Activated CD4-positive, alpha-beta T cell treated with anti-CD3 and anti-CD28 coated beads for 1 hour (primary cell): ENCODE measurements around the gene CAPNS1.
"Not testable (repeated sequence)": the region's sequence is repeated elsewhere in the genome, so short reads cannot be mapped to it uniquely, and the experiment has no call there.

Experiments used
- DNase-seq: peaks from one replicate; pipeline ENCODE4 v3.0.0-alpha.2; 2020

The CAPNS1 gene

DNA sequence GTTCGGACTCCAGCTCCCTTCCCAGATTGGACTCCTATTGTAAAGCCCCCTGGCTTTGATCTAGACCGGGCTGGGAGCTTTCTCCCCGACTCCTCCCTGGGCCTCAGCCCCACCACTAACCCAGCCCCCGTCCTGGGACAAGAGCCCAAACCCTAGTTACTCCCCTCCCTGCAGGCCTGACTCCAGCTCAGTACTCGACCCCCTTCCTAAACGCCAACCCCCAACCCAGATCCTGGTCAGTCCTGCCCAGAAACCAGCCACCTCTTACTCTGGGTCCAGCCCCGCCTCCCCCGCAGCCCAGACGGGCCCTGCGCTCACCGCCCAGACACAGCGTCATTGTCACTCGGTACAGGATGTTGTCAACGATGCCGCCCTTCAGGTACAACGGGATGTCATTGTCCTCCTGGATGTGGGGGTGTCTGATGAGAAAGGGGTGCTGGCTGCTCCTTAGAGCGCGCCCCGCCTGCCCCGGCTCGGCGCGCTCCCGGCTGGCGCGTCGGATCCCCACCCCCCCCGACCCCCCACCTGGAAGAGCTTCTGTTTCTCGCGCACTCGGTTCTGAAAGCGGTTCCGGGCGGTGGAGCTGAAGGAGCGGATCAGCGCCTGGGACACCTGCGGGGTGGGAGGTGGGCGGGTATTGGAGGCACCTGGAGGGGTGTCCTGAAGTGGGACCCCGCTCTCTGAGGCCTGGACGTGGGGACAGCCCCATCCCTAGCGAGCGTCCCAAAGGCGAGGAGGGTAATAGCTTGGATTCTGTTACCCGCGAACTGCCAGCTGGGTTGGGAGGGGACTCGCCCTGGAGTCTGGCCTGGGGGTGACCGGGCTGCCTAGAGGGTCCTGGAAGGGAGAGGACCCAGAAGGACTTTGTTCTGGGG lies 11.5 kb downstream of the CAPNS1 start:
- DNase-seq: no peak

DNA sequence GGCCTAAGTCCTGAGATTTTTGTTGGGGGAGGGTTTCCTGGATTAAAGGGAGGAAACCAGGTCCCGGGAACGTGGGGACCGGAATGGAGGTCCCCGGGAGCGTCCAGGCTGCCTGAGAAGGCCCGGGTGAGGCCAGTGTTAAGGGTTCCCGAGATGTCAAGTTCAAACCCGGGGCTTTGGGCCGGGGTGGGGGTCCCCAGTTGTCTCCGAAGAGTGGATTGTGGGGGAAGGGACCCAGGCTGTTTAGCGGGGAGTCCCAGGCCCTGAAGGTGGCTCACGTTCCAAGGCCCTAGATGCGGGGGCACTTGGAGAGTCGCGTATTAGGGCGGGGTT lies 12.1 kb downstream of the CAPNS1 start:
- DNase-seq: no peak

DNA sequence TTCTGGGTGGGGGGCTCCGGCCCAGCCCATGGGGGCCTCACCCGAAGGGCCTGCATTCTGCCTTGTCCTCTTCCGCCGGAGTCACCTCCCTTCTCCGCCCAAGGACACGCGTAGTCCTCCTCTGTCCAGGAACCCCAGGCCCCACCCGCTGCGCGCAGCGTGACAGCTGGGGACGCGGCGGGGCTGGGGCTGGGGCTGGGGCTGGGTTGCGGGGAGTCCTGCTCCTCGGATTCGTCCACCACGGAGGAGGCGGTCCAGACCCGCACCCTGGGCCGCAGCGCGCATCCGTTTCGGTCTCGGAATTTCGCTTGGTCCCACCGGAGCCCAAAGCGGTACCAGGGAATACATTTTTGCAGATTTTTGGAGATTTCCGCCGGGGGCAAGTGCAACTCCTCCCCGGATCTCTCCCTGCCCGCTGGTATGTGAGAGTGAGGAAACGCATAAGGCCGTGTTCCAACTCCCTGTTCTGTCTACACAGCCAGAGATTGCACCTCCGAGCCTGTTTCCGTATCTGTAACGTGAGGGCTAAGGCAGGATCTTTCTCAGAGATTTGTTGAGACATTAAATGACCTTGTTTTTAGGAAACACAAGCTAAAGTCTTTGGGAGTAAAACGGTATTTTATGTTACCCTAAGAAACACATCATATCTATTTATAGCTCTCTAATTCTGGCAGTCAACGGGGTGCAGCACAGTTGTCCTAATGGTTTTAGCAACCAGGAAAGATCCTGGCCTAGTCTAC lies 12.7 kb downstream of the CAPNS1 start, which contains the start of gene COX7A1:
COX7A1 (minus strand) TSS at position 96 of the 740 bp plus-strand sequence; CDS start at position 56, 40 bp downstream.
- no peak for DNase-seq

DNA sequence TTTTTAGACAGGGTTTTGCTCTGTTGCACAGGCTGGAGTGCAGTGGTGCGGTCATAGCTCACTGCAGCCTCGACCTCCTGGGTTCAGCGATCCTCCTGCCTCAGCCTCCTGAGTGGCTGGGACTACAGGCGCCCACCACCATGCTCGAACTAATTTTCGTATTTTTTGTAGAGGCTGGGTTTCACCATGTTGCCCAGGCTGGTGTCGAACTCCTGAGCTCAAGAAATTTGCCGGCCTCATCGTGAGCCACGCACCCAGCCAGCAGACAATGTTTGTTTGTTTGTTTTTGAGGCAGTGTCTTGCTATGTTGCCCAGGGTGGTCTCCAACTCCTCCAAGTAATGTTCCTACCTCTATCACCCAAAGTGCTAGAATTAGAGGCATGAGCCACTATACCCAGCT lies 13.3 kb downstream of the CAPNS1 start:
- DNase-seq: no peak

DNA sequence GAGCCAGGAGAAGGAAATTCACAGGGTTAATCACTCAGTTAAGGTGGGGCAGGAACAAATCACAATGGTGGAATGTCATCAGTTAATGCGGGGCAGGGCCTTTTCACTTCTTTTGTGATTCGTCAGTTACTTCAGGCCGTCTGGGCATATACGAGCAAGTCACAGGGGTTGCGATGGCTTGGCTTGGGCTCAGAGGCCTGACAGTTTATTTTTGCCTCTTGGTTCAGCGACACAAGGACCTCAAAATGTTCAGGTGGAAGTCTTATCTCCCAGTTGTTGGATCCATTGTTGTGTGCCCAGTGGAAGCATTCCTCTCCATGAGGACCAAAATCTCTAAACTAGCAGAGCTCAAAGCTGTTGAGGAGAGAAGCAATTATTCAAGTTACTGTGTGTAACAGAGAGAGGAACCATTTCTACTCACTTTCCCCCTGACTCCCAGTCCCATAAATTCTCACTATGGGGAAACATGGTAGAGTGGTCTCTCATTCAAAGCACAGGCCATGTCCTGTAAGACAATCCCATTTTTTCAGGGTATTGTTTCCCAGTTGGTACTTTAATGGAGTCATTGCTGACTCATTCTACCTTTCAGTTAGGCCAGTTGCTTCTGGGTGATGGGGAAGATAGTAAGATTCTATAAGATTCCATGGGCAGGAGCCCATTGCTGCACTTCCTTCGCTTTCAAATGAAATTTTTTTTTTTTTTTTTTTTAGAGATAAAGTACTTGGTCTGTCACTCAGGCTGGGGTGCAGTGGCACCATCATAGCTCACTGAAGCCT lies 21.1 kb downstream of the CAPNS1 start:
- DNase-seq: no peak

DNA sequence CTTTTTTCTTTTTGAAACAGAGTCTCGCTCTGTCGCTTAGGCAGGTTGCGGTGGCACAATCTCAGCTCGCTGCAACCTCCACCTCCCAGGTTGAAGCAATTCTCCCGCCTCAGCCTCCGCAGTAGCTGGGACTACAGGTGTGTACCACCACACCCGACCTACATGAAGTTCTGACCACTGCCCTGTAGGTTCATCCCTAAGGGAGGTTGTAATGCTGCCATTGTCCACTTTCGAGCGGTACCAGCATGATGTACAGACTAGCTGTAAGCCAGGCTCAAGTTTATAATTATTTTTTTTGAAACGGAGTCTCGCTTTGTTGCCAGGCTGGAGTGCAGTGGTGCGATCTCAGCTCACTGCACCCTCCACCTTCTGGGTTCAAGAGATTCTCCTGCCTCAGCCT lies 23.9 kb downstream of the CAPNS1 start:
- no peak for DNase-seq

DNA sequence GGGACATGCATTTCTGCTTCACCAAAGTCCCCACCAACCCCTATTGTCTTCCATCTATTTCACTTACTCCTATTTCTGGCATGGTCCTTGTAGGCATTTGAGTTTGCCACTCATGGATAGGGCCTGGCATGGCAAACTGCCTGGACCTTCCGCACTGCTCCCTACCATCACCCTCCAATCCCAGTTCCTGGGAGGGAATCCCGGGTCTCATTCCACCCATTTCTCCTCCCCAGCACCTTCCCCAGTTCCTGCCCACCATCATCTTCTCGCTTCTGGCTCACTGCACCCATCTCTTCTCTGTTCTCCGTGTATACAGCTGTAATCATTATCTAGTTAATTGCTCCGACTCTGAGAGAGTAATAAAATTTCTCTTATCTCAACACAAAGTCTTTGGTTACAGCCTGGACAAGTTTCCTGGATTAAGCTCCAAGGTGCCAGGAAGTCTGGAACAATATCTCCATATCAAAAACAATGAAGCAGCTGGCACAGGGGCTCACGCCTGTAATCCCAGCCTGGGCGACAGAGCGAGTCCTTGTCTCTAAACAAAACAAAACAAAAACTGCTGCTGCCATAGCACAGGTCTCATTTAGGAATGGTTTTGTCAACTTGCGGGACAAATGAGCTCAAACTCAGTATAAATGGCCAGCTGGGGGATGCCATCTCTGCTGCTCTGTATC lies 29.4 kb downstream of the CAPNS1 start:
- DNase-seq: no peak

DNA sequence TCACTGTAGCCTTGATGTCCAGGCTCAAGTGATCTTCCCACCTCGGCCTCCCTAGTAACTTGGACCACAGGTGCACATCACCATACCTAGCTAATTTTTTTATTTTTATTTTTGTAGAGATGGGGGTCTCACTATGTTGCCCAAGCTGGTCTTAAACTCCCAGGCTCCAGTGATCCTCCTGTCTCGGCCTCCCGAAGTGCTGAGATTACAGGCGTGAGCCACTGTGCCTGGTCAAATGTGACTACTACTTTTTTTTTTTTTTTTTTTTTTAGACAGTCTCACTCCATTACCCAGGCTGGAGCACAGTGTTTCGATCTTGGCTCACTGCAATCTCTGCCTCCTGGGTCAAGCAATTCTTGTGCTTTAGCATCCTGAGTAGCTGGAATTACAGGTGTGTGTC lies 33.0 kb downstream of the CAPNS1 start:
- no peak for DNase-seq

DNA sequence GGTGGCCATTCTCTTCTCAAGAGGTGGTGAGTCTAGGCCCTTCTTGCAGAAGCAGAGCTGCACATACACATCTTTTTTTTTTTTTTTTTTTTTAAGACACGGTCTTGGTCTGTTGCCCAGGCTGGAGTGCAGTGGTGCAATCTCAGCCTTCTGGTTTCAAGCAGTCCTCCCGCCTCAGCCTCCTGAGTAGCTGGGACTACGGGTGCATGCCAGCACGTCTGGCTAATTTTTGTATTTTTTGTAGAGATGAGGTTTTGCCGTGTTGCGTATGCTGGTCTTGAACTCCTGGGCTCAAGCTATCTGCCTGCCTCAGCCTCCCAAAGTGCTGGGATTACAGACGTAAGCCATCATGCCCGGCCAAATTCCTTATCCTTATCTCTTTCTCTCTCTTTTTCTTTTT lies 34.0 kb downstream of the CAPNS1 start:
- not testable (repeated sequence) for DNase-seq

DNA sequence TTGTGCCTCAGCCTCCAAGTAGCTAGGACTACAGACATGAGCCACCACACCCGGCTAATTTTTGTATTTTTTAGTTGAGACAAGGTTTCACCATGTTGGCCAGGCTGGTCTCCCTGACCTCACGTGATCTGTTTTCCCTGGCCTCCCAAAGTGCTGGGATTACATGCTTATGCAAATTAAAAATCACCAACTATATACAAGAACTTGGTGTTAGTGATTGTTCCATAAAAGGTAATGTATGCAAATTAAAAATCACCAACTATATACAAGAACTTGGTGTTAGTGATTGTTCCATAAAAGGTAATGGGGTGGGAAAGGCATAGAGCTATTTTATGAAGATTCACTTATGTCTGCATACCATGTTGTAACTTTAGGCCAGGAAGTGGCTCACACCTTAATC lies 39.2 kb downstream of the CAPNS1 start:
- not testable (repeated sequence) for DNase-seq

DNA sequence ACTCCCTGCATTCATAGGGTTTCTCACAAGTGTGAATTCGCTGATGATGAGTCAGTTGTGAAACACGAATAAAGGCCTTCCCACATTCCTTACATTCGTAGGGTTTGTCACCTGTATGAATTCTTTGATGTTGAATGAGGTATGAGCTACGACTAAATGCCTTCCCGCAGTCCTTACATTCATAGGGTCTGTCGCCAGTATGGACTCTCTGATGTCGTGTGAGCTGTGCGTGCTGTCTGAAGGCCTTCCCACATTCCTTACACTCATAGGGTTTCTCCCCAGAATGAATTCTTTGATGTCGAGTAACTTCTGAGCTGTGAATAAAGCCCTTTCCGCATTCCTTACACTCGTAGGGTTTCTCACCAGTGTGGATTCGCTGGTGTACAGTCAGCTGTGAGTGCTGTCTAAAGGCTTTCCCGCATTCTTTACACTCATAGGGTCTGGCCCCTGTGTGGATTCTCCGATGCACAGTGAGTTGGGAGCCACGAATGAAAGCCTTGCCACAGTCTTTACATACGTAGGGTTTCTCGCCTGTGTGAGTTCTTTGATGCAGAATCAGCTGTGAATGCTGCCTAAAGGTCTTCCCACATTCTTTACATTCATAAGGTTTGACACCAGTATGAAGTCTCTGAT lies 42.9 kb downstream of the CAPNS1 start:
- no peak for DNase-seq

DNA sequence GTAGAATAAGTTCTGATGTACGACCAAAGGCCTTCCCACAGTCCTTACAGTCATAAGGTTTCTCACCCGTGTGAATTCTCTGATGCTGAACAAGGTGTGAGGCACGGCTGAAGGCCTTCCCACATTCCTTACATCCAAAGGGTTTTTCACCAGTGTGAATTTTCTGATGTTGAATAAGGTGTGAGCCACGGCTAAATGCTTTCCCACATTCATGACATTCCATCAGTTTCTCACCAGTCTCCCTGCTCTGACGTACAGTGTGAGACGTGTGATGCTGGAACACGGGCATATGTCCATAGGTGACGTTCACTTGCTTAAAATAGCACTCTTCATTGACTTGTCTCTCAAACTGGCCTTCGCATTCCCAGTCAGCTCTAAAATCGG lies 43.4 kb downstream of the CAPNS1 start:
- DNase-seq: no peak

DNA sequence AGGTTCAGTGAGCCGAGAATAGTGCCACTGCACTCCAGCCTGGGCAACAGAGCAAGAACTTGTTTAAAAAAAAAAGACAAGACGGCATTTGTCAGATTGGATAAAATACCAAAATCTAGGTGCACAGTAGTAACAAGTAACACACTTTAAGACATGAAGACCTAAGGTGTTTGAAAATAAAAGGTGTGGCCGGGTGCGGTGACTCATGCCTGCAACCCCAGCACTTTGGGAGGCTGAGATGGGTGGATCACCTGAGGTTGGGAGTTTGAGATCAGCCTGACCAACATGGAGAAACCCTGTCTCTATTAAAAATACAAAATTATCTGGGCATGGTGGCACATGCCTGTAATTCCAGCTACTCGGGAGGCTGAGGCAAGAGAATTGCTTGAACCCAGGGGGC lies 46.9 kb downstream of the CAPNS1 start:
- not testable (repeated sequence) for DNase-seq

DNA sequence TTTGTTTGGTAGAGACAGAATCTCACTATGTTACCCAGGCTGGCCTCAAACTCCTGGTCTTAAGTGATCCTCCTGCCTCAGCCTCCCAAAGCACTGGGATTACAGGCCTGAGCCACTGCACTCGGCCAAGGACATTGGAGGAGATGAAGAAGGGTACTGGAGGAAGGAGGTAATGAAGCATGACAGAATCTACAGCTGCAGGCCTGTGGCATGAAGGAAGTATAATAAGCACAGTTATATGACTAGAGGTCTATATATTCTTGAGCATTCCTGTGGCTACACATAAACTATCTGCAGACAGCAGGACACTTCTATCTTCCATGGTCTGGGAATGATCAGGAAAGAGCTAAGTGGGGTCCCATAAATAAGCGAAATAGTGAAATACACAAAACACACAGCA lies 56.4 kb downstream of the CAPNS1 start:
- DNase-seq: no peak

DNA sequence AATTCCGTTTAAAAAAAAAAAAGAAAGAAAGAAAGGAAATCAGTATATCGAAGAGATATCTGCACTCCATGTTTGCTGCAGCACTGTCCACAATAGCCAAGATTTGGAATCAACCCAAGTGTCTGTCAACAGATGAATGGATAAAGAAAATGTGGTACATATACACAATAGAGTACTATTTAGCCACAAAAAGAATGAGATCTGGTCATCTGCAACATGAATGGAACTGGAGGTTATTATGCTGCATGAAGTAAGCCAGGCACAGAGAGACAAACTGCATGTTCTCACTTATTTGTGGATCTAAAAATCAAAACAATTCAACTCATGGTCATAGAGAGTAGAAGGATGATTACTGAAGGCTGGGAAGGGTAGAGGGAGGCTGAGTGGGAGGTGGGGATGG lies 58.3 kb downstream of the CAPNS1 start:
- no peak for DNase-seq
